ENCODE measurements around the gene LAMA1.

- TF ChIP-seq, protein P1, sequence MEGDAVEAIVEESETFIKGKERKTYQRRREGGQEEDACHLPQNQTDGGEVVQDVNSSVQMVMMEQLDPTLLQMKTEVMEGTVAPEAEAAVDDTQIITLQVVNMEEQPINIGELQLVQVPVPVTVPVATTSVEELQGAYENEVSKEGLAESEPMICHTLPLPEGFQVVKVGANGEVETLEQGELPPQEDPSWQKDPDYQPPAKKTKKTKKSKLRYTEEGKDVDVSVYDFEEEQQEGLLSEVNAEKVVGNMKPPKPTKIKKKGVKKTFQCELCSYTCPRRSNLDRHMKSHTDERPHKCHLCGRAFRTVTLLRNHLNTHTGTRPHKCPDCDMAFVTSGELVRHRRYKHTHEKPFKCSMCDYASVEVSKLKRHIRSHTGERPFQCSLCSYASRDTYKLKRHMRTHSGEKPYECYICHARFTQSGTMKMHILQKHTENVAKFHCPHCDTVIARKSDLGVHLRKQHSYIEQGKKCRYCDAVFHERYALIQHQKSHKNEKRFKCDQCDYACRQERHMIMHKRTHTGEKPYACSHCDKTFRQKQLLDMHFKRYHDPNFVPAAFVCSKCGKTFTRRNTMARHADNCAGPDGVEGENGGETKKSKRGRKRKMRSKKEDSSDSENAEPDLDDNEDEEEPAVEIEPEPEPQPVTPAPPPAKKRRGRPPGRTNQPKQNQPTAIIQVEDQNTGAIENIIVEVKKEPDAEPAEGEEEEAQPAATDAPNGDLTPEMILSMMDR (IDR thresholded peaks at IDR 0.05) = no peak
- TF ChIP-seq EP300 (IDR thresholded peaks at IDR 0.05) = no peak
These were observed 82.7 kb downstream of the LAMA1 start for GRCh38 chr18:7034924-7035323.

All from tibial nerve (tissue), 4 donors.